ENCODE measurements around the gene SNAP29.
"Not testable (repeated sequence)": the region's sequence is repeated elsewhere in the genome, so short reads cannot be mapped to it uniquely, and the experiment has no call there.

Gene SNAP29

GRCh38 chr22:20836987-20837823, 21.6 kb upstream of the SNAP29 start:
- no peak for DNase-seq

GRCh38 chr22:20839354-20839753, 19.5 kb upstream of the SNAP29 start:
- not testable (repeated sequence) for DNase-seq

- no peak for DNase-seq
Measured at GRCh38 chr22:20839837-20840645, 18.8 kb upstream of the SNAP29 start.

- DNase-seq: no peak
Measured at GRCh38 chr22:20840646-20841371, 18.0 kb upstream of the SNAP29 start.

GRCh38 chr22:20843501-20843900, 15.3 kb upstream of the SNAP29 start:
- DNase-seq: no peak

GRCh38 chr22:20844055-20845037, 14.5 kb upstream of the SNAP29 start:
- no peak for DNase-seq

GRCh38 chr22:20847318-20847822, 11.4 kb upstream of the SNAP29 start:
- no peak for DNase-seq

- no peak for DNase-seq
Measured at GRCh38 chr22:20852076-20852475, 6.7 kb upstream of the SNAP29 start.

GRCh38 chr22:20852503-20852902, 6.3 kb upstream of the SNAP29 start:
- no peak for DNase-seq

- DNase-seq: no peak
Measured at GRCh38 chr22:20853236-20853660, 5.6 kb upstream of the SNAP29 start.

- DNase-seq: no peak
Measured at GRCh38 chr22:20857247-20857643, 1.6 kb upstream of the SNAP29 start.

- DNase-seq: peak; percentile 94
Measured at GRCh38 chr22:20857838-20858614, 781 bp upstream of the SNAP29 start.

- no peak for DNase-seq
Measured at GRCh38 chr22:20859615-20860014, 808 bp downstream of the SNAP29 start.

GRCh38 chr22:20862540-20862939, 3.7 kb downstream of the SNAP29 start:
- DNase-seq: no peak

- DNase-seq: no peak
Measured at GRCh38 chr22:20863366-20863765, 4.6 kb downstream of the SNAP29 start.

GRCh38 chr22:20864186-20864908, 5.5 kb downstream of the SNAP29 start:
- DNase-seq: no peak

- no peak for DNase-seq
Measured at GRCh38 chr22:20865331-20865730, 6.5 kb downstream of the SNAP29 start.

GRCh38 chr22:20865875-20866445, 7.2 kb downstream of the SNAP29 start:
- DNase-seq: no peak

GRCh38 chr22:20866736-20867135, 7.9 kb downstream of the SNAP29 start:
- DNase-seq: no peak
